NCI-H446 treated with DMSO at 0.1 percent for 48 hours (cell line): ENCODE results near the gene BMP3.
"Not testable (repeated sequence)": the region's sequence is repeated elsewhere in the genome, so short reads cannot be mapped to it uniquely, and the experiment has no call there.

Experiments used
- DNase-seq: peaks from one replicate; lab custom pipeline; 2025; lab: John Stamatoyannopoulos, UW

The BMP3 gene

GRCh38 chr4:81030061-81030980 lies at the start of gene BMP3:
TSS of gene BMP3 (plus strand) at chr4:81030708. CDS start at chr4:81031285, 577 bp downstream.
- DNase-seq = no peak

GRCh38 chr4:80986011-80986410 lies 44.5 kb upstream of the BMP3 start:
- DNase-seq = no peak

- DNase-seq = peak; percentile 7
Measured at GRCh38 chr4:80989921-80990544, 40.5 kb upstream of the BMP3 start.

GRCh38 chr4:80990851-80991250 lies 39.7 kb upstream of the BMP3 start:
- DNase-seq = no peak

- no peak for DNase-seq
Measured at GRCh38 chr4:80999943-81000342, 30.6 kb upstream of the BMP3 start.

GRCh38 chr4:81003597-81004111 lies 26.9 kb upstream of the BMP3 start:
- DNase-seq = no peak

- no peak for DNase-seq
Measured at GRCh38 chr4:81007417-81007816, 23.1 kb upstream of the BMP3 start.

GRCh38 chr4:81016566-81016965 lies 13.9 kb upstream of the BMP3 start:
- not testable (repeated sequence) for DNase-seq

- no peak for DNase-seq
Measured at GRCh38 chr4:81019006-81019405, 11.5 kb upstream of the BMP3 start.

GRCh38 chr4:81021142-81021944 lies 9.2 kb upstream of the BMP3 start:
- DNase-seq = no peak

- no peak for DNase-seq
Measured at GRCh38 chr4:81021981-81022380, 8.5 kb upstream of the BMP3 start.

GRCh38 chr4:81023484-81023883 lies 7.0 kb upstream of the BMP3 start:
- no peak for DNase-seq

- DNase-seq = no peak
Measured at GRCh38 chr4:81030981-81031791, 678 bp downstream of the BMP3 start.

- DNase-seq = no peak
Measured at GRCh38 chr4:81031796-81032551, 1.5 kb downstream of the BMP3 start.

GRCh38 chr4:81032771-81033684 lies 2.5 kb downstream of the BMP3 start:
- DNase-seq = no peak

GRCh38 chr4:81038636-81039350 lies 8.3 kb downstream of the BMP3 start:
- no peak for DNase-seq

GRCh38 chr4:81039351-81039972 lies 9.0 kb downstream of the BMP3 start:
- DNase-seq = no peak

- no peak for DNase-seq
Measured at GRCh38 chr4:81040012-81040659, 9.6 kb downstream of the BMP3 start.
